ENCODE results near the gene RELL2.

The RELL2 gene

DNA sequence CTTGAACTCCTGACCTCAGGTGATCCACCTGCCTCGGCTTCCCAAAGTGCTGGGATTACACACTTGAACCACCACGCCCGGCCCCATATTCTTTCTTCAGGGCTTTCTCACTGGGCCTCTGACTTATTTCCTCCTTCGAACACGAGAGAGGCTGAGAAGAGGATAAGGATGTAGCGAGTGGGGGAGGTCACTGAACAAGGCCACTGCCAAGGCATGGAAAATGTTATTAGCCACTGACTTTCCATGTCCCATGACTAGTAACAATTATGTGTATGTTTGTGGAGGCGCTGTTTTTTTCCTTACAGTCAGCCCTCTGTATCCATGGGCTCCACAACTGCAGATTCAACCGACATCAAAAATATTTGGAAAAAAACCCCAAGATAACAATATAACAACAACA is 26.7 kb downstream of the RELL2 start:
- H3K4me3 ChIP-seq (ENCODE audit: extremely low read depth, insufficient read depth, low read length, poor library complexity, severe bottlenecking), result no peak overlapping the region
- 96% methylated on average over 3 to 5 of the region's 8 CpGs for WGBS, 2 experiments (ENCODE audit: insufficient coverage in 2 of 2)
- H3K36me3 ChIP-seq (ENCODE audit: control insufficient read depth, insufficient read depth, low read length), result peaks cover 75% of the 10 kb centered on the region
- H3K9me3 ChIP-seq (ENCODE audit: control insufficient read depth, low read length), result no peaks in the 10 kb centered on the region
- H3K27ac ChIP-seq (ENCODE audit: low read depth, low read length, severe bottlenecking), result no peak overlapping the region
- no peaks in the 10 kb centered on the region for H3K4me1 ChIP-seq (ENCODE audit: control insufficient read depth, insufficient read depth, low read length, poor library complexity, severe bottlenecking)

DNA sequence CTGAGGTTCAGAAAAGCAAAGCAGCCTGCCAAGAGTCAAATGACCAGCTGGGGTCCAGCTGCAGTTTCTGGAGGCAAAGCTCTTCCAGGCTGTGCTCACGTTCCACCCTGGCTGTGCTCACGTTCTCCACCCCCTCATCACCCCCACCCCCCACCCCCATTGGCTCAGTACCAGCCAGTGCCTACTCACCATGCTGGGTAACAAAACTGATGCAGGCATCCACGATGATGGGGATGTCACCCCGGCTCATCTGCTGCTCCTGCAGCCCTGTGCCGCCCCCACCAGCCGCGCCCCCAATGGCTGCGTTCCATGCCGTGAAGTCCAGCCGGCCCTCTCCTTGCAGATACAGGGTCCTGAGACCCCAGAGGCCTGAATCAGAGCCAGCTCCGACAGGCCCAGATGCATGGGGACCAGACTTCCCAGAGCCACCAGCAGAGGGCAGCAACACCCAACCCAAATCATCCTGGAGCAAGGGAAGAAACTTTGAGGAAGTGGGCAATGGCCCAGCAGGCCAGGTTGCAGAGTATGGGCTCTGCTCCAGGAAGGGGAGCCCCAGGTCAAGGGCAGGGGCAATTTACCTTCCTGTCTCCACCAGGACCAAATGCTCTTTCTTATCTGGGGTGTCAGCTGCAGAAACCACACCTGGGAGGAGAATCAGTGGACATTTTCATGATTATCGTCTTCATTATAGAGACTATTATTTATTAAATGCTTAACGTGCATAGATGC is 28.1 kb downstream of the RELL2 start:
- H3K9me3 ChIP-seq (ENCODE audit: control insufficient read depth, low read length), result no peaks in the 10 kb centered on the region
- WGBS, 2 experiments (ENCODE audit: insufficient coverage in 2 of 2), result 40 to 54% methylated on average over 4 to 9 of the region's 13 CpGs
- H3K4me1 ChIP-seq (ENCODE audit: control insufficient read depth, insufficient read depth, low read length, poor library complexity, severe bottlenecking), result no peaks in the 10 kb centered on the region
- H3K36me3 ChIP-seq (ENCODE audit: control insufficient read depth, insufficient read depth, low read length), result peaks cover 75% of the 10 kb centered on the region
- no peak overlapping the region for H3K4me3 ChIP-seq (ENCODE audit: extremely low read depth, insufficient read depth, low read length, poor library complexity, severe bottlenecking)
- no peak overlapping the region for H3K27ac ChIP-seq (ENCODE audit: low read depth, low read length, severe bottlenecking)

GRCh38 chr5:141665995-141666940 is 29.5 kb downstream of the RELL2 start:
- H3K36me3 ChIP-seq (ENCODE audit: control insufficient read depth, insufficient read depth, low read length), result peaks cover 78% of the 10 kb centered on the region
- WGBS, 2 experiments (ENCODE audit: insufficient coverage in 2 of 2), result 82 to 88% methylated on average over 11 to 16 of the region's 18 CpGs
- no peaks in the 10 kb centered on the region for H3K4me1 ChIP-seq (ENCODE audit: control insufficient read depth, insufficient read depth, low read length, poor library complexity, severe bottlenecking)
- no peak overlapping the region for H3K4me3 ChIP-seq (ENCODE audit: extremely low read depth, insufficient read depth, low read length, poor library complexity, severe bottlenecking)
- no peak overlapping the region for H3K27ac ChIP-seq (ENCODE audit: low read depth, low read length, severe bottlenecking)
- H3K9me3 ChIP-seq (ENCODE audit: control insufficient read depth, low read length), result no peaks in the 10 kb centered on the region

DNA sequence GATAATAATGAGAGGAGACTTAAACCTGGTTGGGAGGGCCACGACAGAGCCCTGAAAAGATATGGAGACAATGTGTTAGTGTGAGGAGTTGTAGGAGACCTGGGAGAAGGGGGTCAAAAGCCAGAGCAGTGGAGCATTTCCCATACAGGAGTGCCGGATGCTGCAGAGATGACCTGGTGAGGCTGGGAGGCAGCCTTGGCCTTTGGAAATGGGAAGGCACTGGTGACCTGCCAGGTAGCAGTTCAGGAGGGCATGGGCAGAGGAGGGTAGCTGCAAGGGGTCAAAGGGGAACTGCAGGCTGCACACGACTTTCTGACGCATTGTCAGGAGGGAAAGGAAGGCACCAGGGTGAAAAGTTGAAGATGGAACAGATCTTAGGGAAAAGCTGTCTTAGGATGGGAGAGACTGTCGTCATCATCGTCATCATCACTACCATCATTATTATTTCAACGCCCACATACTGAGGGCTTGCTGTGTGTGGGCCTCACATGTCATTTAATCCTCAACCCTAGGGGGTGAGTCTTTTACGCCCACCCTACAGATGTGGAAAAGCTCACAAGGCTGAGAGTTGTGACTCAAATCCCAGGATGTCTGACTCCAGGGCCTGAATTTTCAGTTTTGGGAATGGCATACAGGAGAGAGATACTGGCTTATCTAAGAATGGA is 31.9 kb downstream of the RELL2 start:
- Histone ChIP-seq H3K9me3 (ENCODE audit: control insufficient read depth, low read length) (no peaks in the 10 kb centered on the region), H3K27ac (ENCODE audit: low read depth, low read length, severe bottlenecking) (no peak overlapping the region), H3K4me3 (ENCODE audit: extremely low read depth, insufficient read depth, low read length, poor library complexity, severe bottlenecking) (no peak overlapping the region), H3K36me3 (ENCODE audit: control insufficient read depth, insufficient read depth, low read length) (peaks cover 76% of the 10 kb centered on the region), H3K4me1 (ENCODE audit: control insufficient read depth, insufficient read depth, low read length, poor library complexity, severe bottlenecking) (no peaks in the 10 kb centered on the region)
- 87 to 93% methylated on average over 3 to 5 of the region's 8 CpGs for WGBS, 2 experiments (ENCODE audit: insufficient coverage in 2 of 2)

DNA sequence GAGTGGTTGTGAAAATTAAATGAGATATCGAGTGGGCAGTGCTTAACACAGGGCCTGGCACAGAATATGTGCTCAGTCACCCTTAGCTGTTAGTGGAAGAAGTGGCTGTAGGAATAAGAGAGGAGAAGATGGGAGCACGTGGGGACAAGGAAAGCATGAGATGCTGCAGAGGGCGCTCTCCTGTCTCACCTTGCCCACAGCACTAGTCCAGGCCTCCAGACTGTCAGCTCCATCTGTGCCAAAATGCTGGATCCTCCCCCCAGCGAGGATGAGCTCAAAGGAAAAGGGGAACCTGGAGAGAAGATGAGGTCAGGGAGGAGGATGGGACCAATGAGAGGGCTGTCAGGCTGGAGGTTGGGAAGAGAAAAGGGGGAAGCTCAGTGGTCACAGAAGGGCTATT is 32.7 kb downstream of the RELL2 start:
- 84% methylated on average over 2 of the region's 4 CpGs; no CpG with 5 or more reads in 1 of the 2 experiments for WGBS, 2 experiments (ENCODE audit: insufficient coverage in 2 of 2)

DNA sequence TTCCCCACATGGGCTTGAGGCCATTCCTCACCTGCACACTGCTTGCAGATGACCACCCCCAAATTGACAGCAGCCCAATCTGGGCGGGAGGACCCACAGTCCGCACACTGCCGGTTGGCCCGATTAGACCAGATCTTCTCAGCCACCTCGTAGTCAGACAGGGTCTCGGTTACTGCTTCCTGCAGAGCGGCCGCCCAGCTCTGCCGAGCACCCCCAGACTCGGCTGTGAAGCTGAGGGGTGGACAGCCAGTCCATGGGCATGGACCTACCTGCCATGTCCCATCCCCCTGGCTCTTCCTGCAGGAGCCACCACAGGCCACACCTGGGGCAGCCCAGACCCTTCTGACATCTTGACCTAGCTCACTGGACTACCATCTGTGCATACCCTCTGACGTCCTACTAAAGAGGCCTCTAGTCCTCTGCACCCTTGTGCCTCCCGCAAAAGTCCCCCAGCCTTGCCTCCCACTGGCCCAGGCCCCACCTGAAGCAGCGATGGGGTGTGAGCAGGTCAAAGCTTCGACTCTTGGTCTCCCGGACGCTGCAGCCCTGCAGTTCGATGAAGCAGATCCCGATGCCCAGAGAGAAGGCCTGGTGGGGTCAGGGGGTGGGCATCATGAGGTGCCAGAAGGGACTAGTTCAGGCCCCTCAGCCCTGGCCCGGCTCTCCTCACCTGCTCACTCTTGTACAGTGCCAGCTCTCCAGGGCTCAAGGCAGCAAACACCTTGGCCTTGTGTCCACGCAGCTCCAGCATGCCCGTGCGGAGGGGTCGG is 35.5 kb downstream of the RELL2 start:
- Histone ChIP-seq H3K27ac (ENCODE audit: low read depth, low read length, severe bottlenecking) (no peak overlapping the region), H3K9me3 (ENCODE audit: control insufficient read depth, low read length) (no peaks in the 10 kb centered on the region), H3K4me1 (ENCODE audit: control insufficient read depth, insufficient read depth, low read length, poor library complexity, severe bottlenecking) (no peaks in the 10 kb centered on the region), H3K36me3 (ENCODE audit: control insufficient read depth, insufficient read depth, low read length) (peaks cover 70% of the 10 kb centered on the region), H3K4me3 (ENCODE audit: extremely low read depth, insufficient read depth, low read length, poor library complexity, severe bottlenecking) (no peak overlapping the region)
- 94 to 95% methylated on average over 20 to 23 of the region's 23 CpGs for WGBS, 2 experiments (ENCODE audit: insufficient coverage in 2 of 2)

More for the DNA sequence above, 32.7 kb downstream of the RELL2 start:
- Histone ChIP-seq H3K27ac (ENCODE audit: low read depth, low read length, severe bottlenecking) (no peak overlapping the region), H3K4me3 (ENCODE audit: extremely low read depth, insufficient read depth, low read length, poor library complexity, severe bottlenecking) (no peak overlapping the region), H3K36me3 (ENCODE audit: control insufficient read depth, insufficient read depth, low read length) (peaks cover 71% of the 10 kb centered on the region), H3K9me3 (ENCODE audit: control insufficient read depth, low read length) (no peaks in the 10 kb centered on the region), H3K4me1 (ENCODE audit: control insufficient read depth, insufficient read depth, low read length, poor library complexity, severe bottlenecking) (no peaks in the 10 kb centered on the region)

DNA sequence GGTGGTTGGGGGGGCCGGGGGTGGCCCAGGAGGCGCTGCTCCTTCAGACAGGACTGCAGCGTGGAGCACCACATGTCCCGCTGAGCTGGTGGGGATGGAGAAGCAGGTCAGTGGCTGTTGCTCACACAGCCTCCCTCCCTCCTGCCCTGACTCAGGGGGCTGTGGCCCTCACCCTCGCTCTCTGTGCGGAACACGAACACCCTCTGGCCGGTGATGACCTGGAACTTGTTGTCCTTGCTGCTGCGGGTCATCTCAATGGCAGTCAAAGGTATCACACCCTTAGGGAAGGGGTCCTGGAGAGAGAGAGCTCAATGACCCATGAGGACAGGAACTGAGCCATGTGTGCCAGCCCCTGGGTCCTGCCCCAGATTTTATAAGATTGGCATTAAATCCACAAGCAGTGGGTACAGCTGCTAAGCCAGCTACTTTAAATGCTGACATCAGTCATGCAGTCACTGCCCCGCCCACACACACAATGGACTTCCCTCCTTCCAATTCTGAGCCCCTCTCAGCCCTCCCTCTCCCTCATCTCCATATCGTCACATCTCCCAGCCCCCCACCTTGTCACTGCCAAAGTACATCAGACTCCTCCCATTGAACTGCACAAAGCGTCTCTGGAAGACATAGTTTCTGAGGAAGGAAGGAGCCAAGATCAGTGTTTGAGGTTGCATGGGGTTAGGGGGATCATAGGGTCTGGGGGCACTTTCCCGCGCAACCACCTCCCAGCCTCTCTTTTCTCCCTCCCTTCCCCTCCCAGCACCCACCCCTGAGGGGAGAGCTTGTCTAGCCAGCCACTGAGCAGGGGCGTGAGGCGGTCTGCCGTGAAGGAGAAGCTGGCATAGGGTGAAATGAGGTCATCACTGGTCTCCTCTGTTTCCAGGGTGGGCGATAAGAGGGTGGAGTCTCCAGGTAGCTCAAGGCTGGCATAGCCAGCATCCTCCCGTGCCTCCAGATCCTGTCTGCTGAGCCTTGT is 36.3 kb downstream of the RELL2 start:
- Histone ChIP-seq H3K36me3 (ENCODE audit: control insufficient read depth, insufficient read depth, low read length) (peaks cover 74% of the 10 kb centered on the region), H3K27ac (ENCODE audit: low read depth, low read length, severe bottlenecking) (no peak overlapping the region), H3K4me3 (ENCODE audit: extremely low read depth, insufficient read depth, low read length, poor library complexity, severe bottlenecking) (no peak overlapping the region), H3K4me1 (ENCODE audit: control insufficient read depth, insufficient read depth, low read length, poor library complexity, severe bottlenecking) (no peaks in the 10 kb centered on the region), H3K9me3 (ENCODE audit: control insufficient read depth, low read length) (no peaks in the 10 kb centered on the region)
- 84 to 92% methylated on average over 8 to 12 of the region's 19 CpGs for WGBS, 2 experiments (ENCODE audit: insufficient coverage in 2 of 2)

DNA sequence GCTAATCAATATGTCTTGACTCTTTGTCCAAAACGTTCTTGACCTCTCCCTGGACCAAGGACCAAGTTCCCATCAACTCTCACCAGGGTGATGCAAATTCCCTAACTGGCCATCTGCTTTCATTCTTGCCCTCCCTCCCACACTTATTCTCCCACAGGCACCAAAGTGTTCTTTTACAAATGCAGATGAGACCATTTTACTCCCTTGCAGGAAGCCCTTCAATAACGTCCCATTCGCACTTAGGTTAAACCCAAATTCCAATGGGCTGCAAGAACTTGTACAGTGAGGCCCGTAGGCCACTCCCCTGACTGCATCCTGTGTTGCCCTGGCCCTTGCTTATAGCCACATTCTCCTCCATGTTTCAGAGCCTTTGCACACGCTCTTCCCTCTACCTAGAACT is 38.0 kb downstream of the RELL2 start:
- Histone ChIP-seq H3K9me3 (ENCODE audit: control insufficient read depth, low read length) (no peaks in the 10 kb centered on the region), H3K4me3 (ENCODE audit: extremely low read depth, insufficient read depth, low read length, poor library complexity, severe bottlenecking) (no peak overlapping the region), H3K4me1 (ENCODE audit: control insufficient read depth, insufficient read depth, low read length, poor library complexity, severe bottlenecking) (peaks cover 1% of the 10 kb centered on the region), H3K36me3 (ENCODE audit: control insufficient read depth, insufficient read depth, low read length) (peaks cover 75% of the 10 kb centered on the region), H3K27ac (ENCODE audit: low read depth, low read length, severe bottlenecking) (no peak overlapping the region)
- 53 to 54% methylated on average over 4 to 5 of the region's 5 CpGs for WGBS, 2 experiments (ENCODE audit: insufficient coverage in 2 of 2)

DNA sequence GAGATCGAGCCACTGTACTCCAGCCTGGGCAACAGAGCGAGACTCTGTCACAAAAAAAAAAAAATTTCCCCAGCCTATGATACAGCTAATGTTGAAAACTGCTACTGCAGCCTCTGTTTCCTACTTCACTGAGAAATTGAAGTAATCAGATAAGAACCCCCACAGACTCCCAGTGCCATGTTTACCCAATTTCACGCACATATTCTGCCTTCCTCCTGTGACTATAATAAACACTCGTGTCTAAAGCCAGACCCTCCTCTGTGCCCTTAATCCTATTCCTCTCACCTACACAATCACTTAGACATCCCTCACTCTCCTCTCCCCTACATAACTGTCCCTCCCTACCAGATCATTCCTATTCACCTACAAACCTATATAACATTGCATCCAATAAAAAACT is 38.9 kb downstream of the RELL2 start:
- H3K9me3 ChIP-seq (ENCODE audit: control insufficient read depth, low read length), result no peaks in the 10 kb centered on the region
- peaks cover 66% of the 10 kb centered on the region for H3K36me3 ChIP-seq (ENCODE audit: control insufficient read depth, insufficient read depth, low read length)

More for the DNA sequence above, 38.9 kb downstream of the RELL2 start:
- Histone ChIP-seq H3K27ac (ENCODE audit: low read depth, low read length, severe bottlenecking) (no peak overlapping the region), H3K4me3 (ENCODE audit: extremely low read depth, insufficient read depth, low read length, poor library complexity, severe bottlenecking) (no peak overlapping the region), H3K4me1 (ENCODE audit: control insufficient read depth, insufficient read depth, low read length, poor library complexity, severe bottlenecking) (peaks cover 10% of the 10 kb centered on the region)
- 88 to 93% methylated on average over 4 of the region's 4 CpGs for WGBS, 2 experiments (ENCODE audit: insufficient coverage in 2 of 2)
